T-helper 2 cell treated with Interferon-gamma antibody and Interleukin-4, amounts not matched to agents 100 ng/mL and 5 ng/mL, for 36 hours (primary cell): ENCODE measurements around the gene ALDH3B1. TPM values are rescaled to one million over a fixed set of nuclear protein-coding genes. Genes with fewer than 3 reads are reported as not detected.

ENCODE experiments used
- intact Hi-C: fragments of 100-400 bp; cut with micrococcal nuclease; formaldehyde crosslinking; loops from one replicate; pipeline ENCODE4 v1.15.1; 2023
- total RNA-seq: library from RNA; stranded (reverse); gene quantifications from 2 replicates; pipeline ENCODE4 v1.2.3, GENCODE V29; 2022

ALDH3B1 gene
- total RNA-seq, 1 donor from 2014 or later: not detected

- intact Hi-C loops: no loop called here
Observed at GRCh38 chr11:68012843-68013610, 2.9 kb downstream of the ALDH3B1 start.

- intact Hi-C loops: no loop called here
Observed at GRCh38 chr11:68013611-68014156, 3.6 kb downstream of the ALDH3B1 start.

- intact Hi-C loops: no loop called here
Observed at GRCh38 chr11:68014157-68014946, 4.2 kb downstream of the ALDH3B1 start.

GRCh38 chr11:68014947-68015447, 4.9 kb downstream of the ALDH3B1 start:
- intact Hi-C loops: no loop called here

GRCh38 chr11:68015467-68015866, 5.3 kb downstream of the ALDH3B1 start:
- intact Hi-C loops: no loop called here

DNA sequence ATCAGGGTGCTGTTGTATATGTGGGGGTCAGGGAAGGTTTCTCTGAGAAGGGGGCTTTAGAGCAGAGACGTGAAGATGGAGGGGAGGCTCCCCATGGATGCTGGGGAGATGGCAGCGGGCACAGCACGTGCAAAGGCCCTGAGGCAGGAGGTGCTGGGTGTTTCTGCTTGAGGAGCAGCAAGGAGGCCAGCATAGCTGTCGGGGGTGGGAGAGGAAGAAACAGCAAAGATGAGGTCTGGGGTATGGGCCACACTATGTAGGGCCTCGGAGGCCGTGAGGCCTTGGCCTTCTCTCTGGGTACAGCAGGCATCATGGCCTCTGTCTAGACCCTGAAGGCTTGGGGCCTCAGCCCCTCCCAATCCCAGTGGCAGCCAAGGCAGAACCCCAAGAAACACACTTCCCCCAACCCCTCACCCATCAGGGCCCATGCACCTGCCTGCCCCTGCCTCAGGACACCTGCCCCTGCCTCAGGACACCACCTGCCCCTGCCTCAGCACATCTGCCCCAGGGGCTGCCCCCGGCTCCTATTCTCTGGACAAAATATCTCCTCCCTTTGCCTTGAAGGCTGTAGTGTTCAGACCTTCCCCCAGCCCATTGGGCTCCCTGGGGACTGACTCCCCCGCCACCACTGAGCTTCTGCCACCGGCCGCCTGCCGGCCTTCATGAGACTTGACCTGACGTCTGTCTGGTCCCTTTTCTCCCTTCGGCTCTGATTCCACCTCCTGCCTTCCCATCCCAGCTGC, 6.2 kb downstream of the ALDH3B1 start:
- intact Hi-C loops: no loop called here

DNA sequence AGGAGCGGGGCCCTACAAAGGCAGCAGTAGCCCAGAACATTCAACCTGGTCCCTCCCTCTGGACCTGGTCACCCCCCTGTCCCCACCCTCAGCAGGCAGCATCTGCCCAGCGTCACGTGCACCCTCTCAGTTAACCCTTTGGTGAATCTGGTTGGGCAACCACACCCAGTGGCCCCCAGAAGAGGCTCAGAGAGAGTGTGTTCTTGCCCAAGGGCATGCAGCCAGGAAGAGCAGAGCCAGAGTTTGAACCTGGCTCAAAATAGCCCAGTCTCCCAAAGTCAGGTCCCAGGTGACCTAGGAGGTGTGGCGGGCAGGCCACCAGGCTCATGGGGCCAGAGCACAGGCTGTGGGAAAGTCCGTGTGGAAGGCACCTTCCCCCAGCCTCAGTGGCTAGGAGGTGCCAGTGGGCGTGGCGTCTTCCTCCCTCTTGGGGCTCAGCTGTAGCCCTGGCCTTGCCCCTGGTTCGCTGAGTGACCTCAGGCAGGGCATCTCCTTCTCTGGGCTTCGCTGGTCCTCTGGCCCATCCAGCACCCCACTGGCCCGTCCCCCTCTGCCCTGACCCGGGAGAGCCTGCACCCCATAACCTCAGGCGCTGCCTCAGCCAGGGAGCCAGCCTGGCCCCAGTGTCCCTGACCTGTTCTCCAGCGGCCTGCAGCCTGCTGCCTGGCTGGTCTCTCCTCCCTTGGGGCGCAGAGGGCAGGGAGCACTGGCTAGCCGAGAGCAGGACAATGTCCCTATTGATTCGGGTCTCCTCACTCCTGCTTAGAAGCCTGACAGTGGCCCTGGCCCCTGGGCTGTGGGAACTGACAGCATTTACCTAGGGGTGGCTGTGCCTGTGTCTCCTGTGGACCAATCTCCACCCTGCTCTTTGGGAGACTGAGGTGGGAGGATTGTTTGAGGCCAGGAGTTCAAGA, 7.0 kb downstream of the ALDH3B1 start:
- intact Hi-C loops: no loop called here

GRCh38 chr11:68017980-68018729, 8.0 kb downstream of the ALDH3B1 start:
- intact Hi-C loops: no loop called here

DNA sequence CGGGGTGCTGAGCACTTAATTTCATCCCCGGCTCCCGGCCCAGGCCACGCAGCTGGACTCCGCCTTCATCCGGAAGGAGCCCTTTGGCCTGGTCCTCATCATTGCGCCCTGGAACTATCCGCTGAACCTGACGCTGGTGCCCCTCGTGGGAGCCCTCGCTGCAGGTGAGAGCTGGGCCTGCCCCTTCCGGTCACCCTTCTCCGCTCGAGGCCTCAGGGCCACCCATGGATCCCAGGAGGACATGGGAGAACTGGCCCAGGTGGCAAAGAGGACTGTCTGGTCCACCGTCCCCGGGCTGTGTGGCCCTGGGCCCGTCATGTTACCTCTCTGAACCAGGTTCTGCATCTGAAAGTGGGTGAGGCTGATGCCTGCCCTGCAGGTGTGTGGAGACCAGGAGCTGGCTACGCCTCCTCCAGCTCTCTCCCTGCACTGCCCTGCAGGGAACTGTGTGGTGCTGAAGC, 8.6 kb downstream of the ALDH3B1 start:
- intact Hi-C loops: no loop called here

DNA sequence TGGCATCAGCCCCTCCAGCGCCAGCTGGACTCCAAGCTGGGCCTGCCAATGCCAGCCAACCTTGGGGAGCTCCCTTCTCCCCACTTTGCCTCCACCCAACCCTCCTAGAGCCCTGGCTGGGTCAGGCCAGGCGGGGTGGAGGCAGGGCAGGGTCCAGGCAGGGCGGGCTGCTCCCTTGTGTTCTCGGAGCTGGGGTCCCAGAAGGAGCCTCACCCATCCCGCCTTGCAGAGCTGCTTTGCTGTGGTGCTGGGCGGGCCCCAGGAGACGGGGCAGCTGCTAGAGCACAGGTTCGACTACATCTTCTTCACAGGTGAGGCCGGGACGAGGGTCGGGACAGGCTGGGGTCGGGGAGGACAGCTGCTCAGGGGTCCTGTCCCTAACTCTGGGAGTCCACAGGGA, 9.4 kb downstream of the ALDH3B1 start:
- intact Hi-C loops: no loop called here

- intact Hi-C loops: no loop called here
Observed at GRCh38 chr11:68020575-68020974, 10.4 kb downstream of the ALDH3B1 start.

- intact Hi-C loops: no loop called here
Observed at GRCh38 chr11:68021167-68021787, 11.2 kb downstream of the ALDH3B1 start.

GRCh38 chr11:68022531-68022930, 12.4 kb downstream of the ALDH3B1 start:
- intact Hi-C loops: no loop called here

DNA sequence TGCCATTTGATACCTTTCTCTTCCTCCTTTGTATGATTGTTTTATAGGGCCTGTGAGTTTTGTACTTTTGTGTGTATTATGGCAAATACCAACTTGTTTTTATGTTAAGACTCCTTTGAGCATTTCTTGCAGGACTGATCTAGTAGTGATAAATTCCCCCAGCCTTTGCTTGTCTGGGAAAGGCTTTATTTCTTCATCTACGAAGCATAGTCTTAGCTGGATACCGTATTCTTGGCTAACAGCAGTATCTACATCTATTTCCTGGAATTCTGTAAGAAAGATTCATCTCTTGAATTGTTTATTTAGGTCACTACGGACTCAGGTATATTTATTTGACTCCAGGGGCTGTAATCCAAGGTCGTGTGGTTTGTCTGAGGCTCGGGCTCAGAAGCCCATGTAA, 14.4 kb downstream of the ALDH3B1 start:
- intact Hi-C loops: no loop called here

GRCh38 chr11:68025047-68025446, 14.9 kb downstream of the ALDH3B1 start:
- intact Hi-C loops: no loop called here

DNA sequence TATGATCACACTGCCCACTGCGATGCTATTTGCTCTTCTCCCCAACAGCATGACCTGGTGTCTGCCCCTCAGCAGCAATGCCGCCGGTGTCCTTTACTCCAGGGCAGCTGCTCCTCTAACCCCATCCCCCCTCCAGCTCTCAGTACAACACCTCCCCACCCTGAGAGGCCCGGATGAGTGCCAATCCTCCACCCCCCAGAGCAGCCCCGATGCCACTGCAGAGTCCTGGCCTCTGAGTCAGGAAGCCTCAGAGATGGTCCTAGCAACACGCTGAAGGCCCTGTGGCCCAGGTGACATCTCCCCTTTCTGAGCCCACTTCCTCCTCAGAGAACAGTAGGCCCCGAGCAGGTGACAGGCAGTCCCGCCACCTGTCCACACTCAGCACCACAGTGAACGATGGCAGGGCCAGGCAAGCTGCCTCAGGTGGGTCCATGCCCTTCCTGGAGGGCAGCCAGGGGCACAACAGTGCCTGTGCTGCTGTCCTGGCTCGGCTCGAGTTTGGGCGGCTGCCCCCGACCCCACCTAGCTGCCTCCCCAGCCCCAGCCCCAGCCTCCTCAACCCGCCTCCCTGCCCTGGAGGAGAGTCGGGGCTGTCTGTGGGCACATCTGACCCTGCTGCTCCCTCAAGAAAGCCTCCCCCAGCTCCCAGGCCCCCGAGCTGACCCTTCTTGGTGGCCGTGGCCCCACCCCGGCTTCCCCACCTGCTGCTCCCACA, 16.4 kb downstream of the ALDH3B1 start:
- intact Hi-C loops: no loop called here

DNA sequence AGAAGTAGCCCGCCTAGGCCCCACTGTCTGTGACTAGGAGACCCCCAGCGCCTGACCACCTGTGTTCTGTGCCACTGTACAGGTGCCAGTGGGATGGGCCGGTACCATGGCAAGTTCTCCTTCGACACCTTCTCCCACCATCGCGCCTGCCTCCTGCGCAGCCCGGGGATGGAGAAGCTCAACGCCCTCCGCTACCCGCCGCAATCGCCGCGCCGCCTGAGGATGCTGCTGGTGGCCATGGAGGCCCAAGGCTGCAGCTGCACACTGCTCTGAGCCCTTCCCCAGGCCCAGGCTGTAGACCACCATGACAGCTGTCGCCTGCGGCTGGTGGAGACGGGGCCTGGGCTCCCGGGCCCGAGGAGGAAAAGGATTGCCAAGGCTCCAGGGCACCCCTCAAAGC, 17.5 kb downstream of the ALDH3B1 start:
- intact Hi-C loops: no loop called here

DNA sequence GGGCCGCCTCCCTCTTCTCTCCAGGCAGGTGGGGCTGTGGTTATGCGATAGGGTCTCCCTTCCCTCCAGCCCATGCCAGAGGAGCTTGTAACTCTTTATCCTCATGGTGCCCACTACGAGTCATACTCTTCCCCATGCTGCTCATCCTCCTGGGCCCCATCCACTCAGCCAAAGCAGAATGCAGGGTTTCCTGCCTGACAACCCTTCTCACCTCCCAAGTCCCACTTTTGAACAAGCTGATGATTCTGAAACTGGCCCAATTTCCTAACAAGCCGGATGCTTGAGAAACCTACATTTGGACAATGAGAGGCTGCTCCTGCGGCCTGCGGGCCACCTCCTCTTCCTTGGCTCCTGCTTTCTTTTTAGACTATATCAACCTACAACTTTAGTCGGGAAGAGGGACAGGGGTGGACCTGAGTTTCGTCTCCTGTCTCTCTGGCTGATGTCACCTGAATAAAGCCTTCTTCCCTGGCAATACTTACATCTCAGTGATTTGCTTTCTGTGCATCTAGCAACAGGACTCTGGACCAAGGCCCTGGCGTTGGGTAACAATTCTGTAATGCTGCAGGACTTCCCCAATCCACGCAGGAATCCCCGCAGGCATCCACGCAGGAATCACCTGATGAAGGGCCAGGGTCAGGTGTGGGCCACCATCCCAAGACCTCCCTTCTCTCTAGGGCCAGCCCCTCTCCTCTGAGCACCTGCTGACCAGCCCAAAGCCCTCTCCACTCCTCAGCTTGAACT, 18.8 kb downstream of the ALDH3B1 start:
- intact Hi-C loops: no loop called here
